Epithelial cell of esophagus (primary cell): ENCODE measurements around the gene TBC1D10A.

ENCODE experiments used
- DNase-seq: peaks from one replicate; pipeline ENCODE4 v3.0.0; 2010; ENCODE audit warnings: low read depth
- H3K4me3 ChIP-seq: 2 replicates; pipeline ENCODE4 v1.5.1; 2011; ENCODE audit warnings: mild to moderate bottlenecking, low read length, control low read depth
- CTCF ChIP-seq: IDR thresholded peaks from 2 replicates; pipeline ENCODE4 v1.5.1; 2011; ENCODE audit warnings: low read depth, mild to moderate bottlenecking, low read length, control low read depth, inconsistent platforms; ENCODE audit not compliant: insufficient read depth; ENCODE audit errors: missing control alignments

The TBC1D10A gene

GRCh38 chr22:30276039-30276438, 50.7 kb downstream of the TBC1D10A start:
- DNase-seq, result no peak
- no peak overlapping the region for H3K4me3 ChIP-seq
- TF ChIP-seq CTCF, result no peak

GRCh38 chr22:30275625-30276024, 51.1 kb downstream of the TBC1D10A start:
- no peak for TF ChIP-seq CTCF
- DNase-seq, result peak; percentile 47
- no peak overlapping the region for H3K4me3 ChIP-seq

DNA sequence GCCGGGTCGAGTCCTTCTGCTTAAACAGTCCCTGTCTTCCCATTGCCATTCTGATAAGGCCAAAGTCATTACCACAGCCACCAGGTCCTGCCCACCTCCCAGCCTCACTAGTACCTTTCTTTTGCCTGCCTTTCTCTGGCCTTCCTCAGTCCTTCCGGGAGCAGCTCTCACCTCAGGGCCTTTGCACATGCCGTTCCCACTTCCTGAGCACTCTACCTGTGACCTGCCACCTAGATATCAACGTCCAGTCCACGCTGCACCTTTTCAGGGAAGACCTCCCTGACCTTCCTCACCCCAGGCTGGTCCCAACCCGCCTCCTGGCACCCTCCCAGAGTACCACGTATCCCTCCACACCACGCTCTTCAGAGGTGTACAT, 52.3 kb downstream of the TBC1D10A start:
- TF ChIP-seq CTCF, result no peak
- H3K4me3 ChIP-seq, result no peak overlapping the region
- no peak for DNase-seq

DNA sequence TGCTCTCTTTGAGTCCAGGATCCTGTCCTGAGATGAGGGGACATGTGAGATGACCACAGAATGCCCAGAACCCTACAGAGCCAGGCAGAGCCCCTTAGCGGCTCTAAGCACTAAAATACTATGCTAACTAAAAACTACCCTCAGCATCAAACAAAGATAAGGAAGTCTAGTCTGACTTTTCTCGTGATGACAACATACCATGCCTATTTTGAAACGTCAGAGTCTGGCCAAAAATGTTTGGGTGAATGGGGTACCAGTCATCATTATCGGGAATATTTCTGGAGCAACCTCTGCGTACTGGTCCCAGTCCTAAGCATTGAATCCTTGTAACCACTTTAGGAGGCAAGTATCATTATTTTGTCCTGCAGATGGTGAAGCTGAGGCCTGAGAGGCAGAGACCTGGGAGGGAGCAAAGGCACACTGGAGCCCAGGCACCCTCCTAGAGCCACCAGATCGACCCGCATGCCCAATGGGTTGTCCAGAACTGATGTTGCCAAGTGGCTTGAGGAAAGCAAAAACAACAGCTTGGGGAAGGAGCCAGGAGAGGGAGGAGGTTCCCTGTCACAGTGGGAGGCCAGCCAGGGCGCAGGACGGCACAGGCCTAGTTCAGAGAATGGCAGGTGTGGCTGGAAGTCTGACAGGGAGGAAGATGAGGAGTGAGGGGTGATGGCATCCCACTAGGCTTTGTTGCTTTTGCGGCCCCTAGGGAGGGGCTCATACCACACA, 52.9 kb downstream of the TBC1D10A start:
- no peak for TF ChIP-seq CTCF
- no peak for DNase-seq
- H3K4me3 ChIP-seq, result no peak overlapping the region

- H3K4me3 ChIP-seq, result no peak overlapping the region
- no peak for DNase-seq
- no peak for TF ChIP-seq CTCF
Measured at GRCh38 chr22:30272781-30273601, 53.8 kb downstream of the TBC1D10A start.

- TF ChIP-seq CTCF, result no peak
- H3K4me3 ChIP-seq, result no peak overlapping the region
- DNase-seq, result no peak
Measured at GRCh38 chr22:30270832-30271231, 55.9 kb downstream of the TBC1D10A start.
